Stimulated activated CD4-positive, alpha-beta T cell treated with anti-CD3 and anti-CD28 coated beads, Interleukin-15, amount 100 ng/mL, for 24 hours (primary cell): Measurements from ENCODE around the gene NBEAL2.

Source experiments
- DNase-seq: peaks from one replicate; pipeline ENCODE4 v3.0.0-alpha.2; 2020

Gene NBEAL2

GRCh38 chr3:46978985-46979944 lies at the start of gene NBEAL2:
TSS of gene NBEAL2 (plus strand) at chr3:46979666. CDS start at chr3:46979862, 196 bp downstream.
- DNase-seq: peak; percentile 99

- no peak for DNase-seq
Measured at GRCh38 chr3:46930166-46930944, 49.1 kb upstream of the NBEAL2 start.

GRCh38 chr3:46930945-46931403 lies 48.5 kb upstream of the NBEAL2 start:
- no peak for DNase-seq

- no peak for DNase-seq
Measured at GRCh38 chr3:46931631-46932331, 47.7 kb upstream of the NBEAL2 start.

- no peak for DNase-seq
Measured at GRCh38 chr3:46932455-46933225, 46.8 kb upstream of the NBEAL2 start.

GRCh38 chr3:46933261-46933660 lies 46.2 kb upstream of the NBEAL2 start:
- DNase-seq: no peak

- DNase-seq: no peak
Measured at GRCh38 chr3:46934072-46934471, 45.4 kb upstream of the NBEAL2 start.

GRCh38 chr3:46934498-46935167 lies 44.8 kb upstream of the NBEAL2 start:
- no peak for DNase-seq

- no peak for DNase-seq
Measured at GRCh38 chr3:46935168-46935858, 44.2 kb upstream of the NBEAL2 start.

- DNase-seq: no peak
Measured at GRCh38 chr3:46935989-46936558, 43.4 kb upstream of the NBEAL2 start.

- DNase-seq: no peak
Measured at GRCh38 chr3:46936733-46937250, 42.7 kb upstream of the NBEAL2 start.

GRCh38 chr3:46938118-46938517 lies 41.3 kb upstream of the NBEAL2 start:
- no peak for DNase-seq

GRCh38 chr3:46939578-46940445 lies 39.7 kb upstream of the NBEAL2 start:
- no peak for DNase-seq

- DNase-seq: no peak
Measured at GRCh38 chr3:46942076-46942475, 37.4 kb upstream of the NBEAL2 start.

GRCh38 chr3:46942481-46943236 lies 36.8 kb upstream of the NBEAL2 start:
- DNase-seq: no peak

GRCh38 chr3:46943237-46944187 lies 36.0 kb upstream of the NBEAL2 start:
- no peak for DNase-seq

GRCh38 chr3:46944191-46944590 lies 35.3 kb upstream of the NBEAL2 start:
- no peak for DNase-seq
